ENCODE data around the gene IGHMBP2. TPM values are rescaled to one million over a fixed set of nuclear protein-coding genes. Genes with fewer than 3 reads are reported as not detected.

The IGHMBP2 gene
- total RNA-seq, 2 experiments from 2014 or later, result 21.1 to 24.9 TPM

DNA sequence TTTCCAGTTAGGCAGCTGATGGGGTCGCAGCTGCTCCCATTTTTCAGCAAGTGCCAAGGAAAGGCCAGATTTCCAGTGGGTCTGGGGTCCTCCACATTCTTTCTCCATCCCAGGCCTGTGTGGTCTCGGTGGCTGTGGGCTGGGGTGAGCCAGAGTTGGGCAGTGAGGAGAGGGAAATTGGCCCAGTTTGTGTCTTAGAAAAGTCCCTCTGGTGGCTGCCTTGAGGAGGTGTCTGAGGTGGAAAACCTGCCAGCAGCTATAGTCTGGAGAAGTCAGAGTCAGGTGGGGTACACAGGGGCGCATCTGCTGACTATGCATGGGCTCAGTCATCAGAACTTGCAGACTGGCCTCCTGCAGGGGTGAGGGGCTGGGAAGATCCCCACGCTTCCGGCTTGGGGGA lies 46.6 kb downstream of the IGHMBP2 start:
- Mint-ChIP-seq H3K4me1 (ENCODE audit: low read depth) (peaks cover 6% of the 10 kb centered on the region), H3K4me3 (no peak overlapping the region), H3K27ac (no peak overlapping the region), H3K36me3 (ENCODE audit: low read depth) (no peaks in the 10 kb centered on the region), H3K27me3 (no peaks in the 10 kb centered on the region), H3K9me3 (no peaks in the 10 kb centered on the region)
- ChIA-PET POLR2A (no interaction called here), CTCF (interaction anchor here (1.9 kb wide), 1 partner anchor 139 kb away, joined by 4 read pairs; no protein-coding TSS in a partner anchor)
- TF ChIP-seq, protein P1, sequence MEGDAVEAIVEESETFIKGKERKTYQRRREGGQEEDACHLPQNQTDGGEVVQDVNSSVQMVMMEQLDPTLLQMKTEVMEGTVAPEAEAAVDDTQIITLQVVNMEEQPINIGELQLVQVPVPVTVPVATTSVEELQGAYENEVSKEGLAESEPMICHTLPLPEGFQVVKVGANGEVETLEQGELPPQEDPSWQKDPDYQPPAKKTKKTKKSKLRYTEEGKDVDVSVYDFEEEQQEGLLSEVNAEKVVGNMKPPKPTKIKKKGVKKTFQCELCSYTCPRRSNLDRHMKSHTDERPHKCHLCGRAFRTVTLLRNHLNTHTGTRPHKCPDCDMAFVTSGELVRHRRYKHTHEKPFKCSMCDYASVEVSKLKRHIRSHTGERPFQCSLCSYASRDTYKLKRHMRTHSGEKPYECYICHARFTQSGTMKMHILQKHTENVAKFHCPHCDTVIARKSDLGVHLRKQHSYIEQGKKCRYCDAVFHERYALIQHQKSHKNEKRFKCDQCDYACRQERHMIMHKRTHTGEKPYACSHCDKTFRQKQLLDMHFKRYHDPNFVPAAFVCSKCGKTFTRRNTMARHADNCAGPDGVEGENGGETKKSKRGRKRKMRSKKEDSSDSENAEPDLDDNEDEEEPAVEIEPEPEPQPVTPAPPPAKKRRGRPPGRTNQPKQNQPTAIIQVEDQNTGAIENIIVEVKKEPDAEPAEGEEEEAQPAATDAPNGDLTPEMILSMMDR (IDR thresholded peaks at IDR 0.05), result no peak
- intact Hi-C loops (cut with micrococcal nuclease), result no loop called here
- DNase-seq (no peak), ATAC-seq (no peak)

DNA sequence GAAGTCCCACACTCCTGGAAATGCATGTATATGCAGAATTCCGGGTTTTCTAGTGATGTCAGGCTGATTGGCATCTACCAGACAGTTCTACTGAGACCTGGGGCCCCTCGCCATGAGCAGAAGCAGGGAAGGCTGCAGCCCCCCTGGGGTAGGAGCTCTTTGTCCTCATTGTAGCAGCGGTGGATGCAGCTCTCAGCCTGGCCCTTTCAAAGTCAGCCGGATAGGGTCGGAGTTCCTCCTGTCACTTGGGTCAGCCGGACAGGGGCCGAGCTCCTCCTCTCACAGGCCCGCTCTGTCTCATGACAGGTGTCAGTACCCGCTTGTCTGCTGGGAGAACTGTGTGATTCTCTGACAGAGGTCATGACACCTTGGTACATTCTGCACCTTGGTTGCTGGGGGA lies 47.1 kb downstream of the IGHMBP2 start:
- no peak for ATAC-seq
- Mint-ChIP-seq H3K4me3 (no peak overlapping the region), H3K27ac (no peak overlapping the region), H3K36me3 (ENCODE audit: low read depth) (no peaks in the 10 kb centered on the region), H3K27me3 (no peaks in the 10 kb centered on the region), H3K9me3 (no peaks in the 10 kb centered on the region), H3K4me1 (ENCODE audit: low read depth) (peaks cover 6% of the 10 kb centered on the region)
- DNase-seq, result no peak
- intact Hi-C loops (cut with micrococcal nuclease), result no loop called here
- ChIA-PET POLR2A (interaction anchor here (0.6 kb wide), 1 partner anchor 563 kb away, joined by 3 read pairs; no protein-coding TSS in a partner anchor), CTCF (interaction anchor here (1.9 kb wide), 1 partner anchor 138 kb away, joined by 4 read pairs; no protein-coding TSS in a partner anchor)
- TF ChIP-seq, protein P1 (IDR thresholded peaks at IDR 0.05), result no peak

DNA sequence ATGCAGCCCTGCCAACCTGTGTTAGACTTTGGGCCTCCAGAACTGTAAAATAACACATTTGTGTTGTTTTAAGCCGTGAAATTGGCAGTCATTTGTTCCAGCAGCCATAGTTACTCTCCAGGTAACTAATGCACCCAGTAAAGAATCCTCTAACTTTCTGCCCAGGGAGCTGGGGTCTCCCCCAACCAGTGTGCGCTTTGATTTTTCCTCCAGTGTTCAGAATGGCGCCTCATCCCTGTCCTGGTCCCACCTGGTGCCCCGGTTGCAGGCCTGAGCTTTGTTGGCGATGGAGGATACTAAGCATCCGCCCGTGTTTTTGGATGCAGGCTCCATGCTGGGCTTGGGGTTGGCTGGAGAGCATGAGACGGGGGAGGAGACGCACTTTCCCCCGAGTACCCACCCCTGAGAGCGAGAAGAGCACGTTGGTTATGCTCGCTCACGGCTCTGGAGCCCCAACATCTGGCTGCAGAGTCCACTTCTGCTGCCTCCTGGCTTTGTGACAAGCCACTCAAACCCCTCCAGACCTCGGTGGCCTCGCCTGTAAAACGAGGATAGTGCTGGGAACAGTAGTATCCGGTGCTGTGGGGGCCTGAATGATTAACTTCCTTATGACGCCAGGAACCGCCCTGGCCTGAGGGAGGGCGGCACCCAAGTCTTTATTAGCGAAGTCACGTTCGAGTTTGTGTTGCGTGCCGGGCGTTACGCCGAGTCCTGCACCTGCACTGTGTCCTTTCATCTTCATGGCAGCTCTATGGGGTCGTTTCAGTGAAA lies 51.3 kb downstream of the IGHMBP2 start:
- DNase-seq (no peak), ATAC-seq (peak; percentile 20)
- Mint-ChIP-seq H3K9me3 (no peaks in the 10 kb centered on the region), H3K4me1 (ENCODE audit: low read depth) (peaks cover 5% of the 10 kb centered on the region), H3K27me3 (no peaks in the 10 kb centered on the region), H3K4me3 (no peak overlapping the region), H3K27ac (no peak overlapping the region), H3K36me3 (ENCODE audit: low read depth) (no peaks in the 10 kb centered on the region)
- ChIA-PET CTCF (interaction anchor here (1.3 kb wide), 1 partner anchor 17 kb away, joined by 9 read pairs; no protein-coding TSS in a partner anchor), POLR2A (no interaction called here)
- intact Hi-C loops (cut with micrococcal nuclease), result no loop called here
- TF ChIP-seq, protein P1 (IDR thresholded peaks at IDR 0.05), result no peak

DNA sequence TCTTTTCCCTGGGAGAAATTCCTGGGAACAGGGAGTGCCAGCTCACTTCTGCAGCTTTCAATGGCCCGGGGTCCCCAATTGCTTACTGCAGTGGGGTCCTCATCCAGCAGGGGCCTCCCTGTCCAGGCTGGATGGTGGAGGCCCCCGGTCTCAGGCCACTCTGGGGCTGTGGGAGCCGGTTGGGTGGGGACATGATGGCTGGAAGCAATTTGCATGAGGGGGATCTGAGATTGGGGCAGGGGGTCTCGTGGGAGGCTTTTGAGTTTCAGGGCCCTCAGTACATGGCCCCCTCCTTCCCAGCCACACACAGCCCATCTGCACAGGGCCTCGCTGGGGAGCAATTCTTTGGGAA lies 51.9 kb downstream of the IGHMBP2 start:
- Mint-ChIP-seq H3K27me3 (no peaks in the 10 kb centered on the region), H3K27ac (no peak overlapping the region), H3K4me1 (ENCODE audit: low read depth) (peaks cover 5% of the 10 kb centered on the region), H3K36me3 (ENCODE audit: low read depth) (no peaks in the 10 kb centered on the region), H3K9me3 (no peaks in the 10 kb centered on the region), H3K4me3 (no peak overlapping the region)
- TF ChIP-seq, protein P1 (IDR thresholded peaks at IDR 0.05), result no peak
- CTCF ChIA-PET, result interaction anchor here (1.3 kb wide), 1 partner anchor 16 kb away, joined by 9 read pairs; no protein-coding TSS in a partner anchor
- POLR2A ChIA-PET, result no interaction called here
- DNase-seq (no peak), ATAC-seq (no peak)
- intact Hi-C loops (cut with micrococcal nuclease), result no loop called here

DNA sequence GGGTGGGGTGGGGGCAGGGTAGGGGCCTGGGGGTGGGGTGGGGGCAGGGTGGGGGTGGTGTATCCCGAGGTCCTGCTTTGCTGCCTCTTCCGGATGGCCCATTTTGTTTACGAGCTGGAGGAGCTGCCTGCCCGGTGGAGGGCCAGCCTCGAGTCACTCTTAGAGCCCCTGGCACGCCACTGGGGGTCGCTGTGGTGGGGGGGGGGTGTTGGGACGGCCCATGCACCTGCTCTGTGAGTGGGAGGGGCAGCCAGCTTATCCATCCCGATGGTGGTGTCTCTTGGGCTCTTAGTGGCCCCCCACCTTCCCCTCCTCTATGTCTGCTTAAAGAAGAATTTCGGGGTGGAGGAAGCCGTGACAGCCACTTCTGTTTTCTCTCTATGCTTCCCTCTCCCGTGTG lies 52.5 kb downstream of the IGHMBP2 start:
- H3K9me3 Mint-ChIP-seq, result no peaks in the 10 kb centered on the region
- peak; percentile 73 for ATAC-seq
- TF ChIP-seq, protein P1 (IDR thresholded peaks at IDR 0.05), result peak; percentile 36
- peak; percentile 52 for DNase-seq
- no peak overlapping the region for H3K27ac Mint-ChIP-seq
- CTCF ChIA-PET, result interaction anchor here (1.3 kb wide), 1 partner anchor 16 kb away, joined by 9 read pairs; no protein-coding TSS in a partner anchor
- no peaks in the 10 kb centered on the region for H3K27me3 Mint-ChIP-seq
- no peaks in the 10 kb centered on the region for H3K36me3 Mint-ChIP-seq (ENCODE audit: low read depth)
- no peak overlapping the region for H3K4me3 Mint-ChIP-seq
- intact Hi-C loops (cut with micrococcal nuclease), result no loop called here
- peaks cover 5% of the 10 kb centered on the region for H3K4me1 Mint-ChIP-seq (ENCODE audit: low read depth)
- POLR2A ChIA-PET, result no interaction called here
